Activated naive CD8-positive, alpha-beta T cell (primary cell): ENCODE measurements around the gene STH.

Experiments
- H3K27ac Mint-ChIP-seq: one replicate; pipeline ENCODE4 v1.8.0; 2021; ENCODE audit warnings: mixed read lengths
- H3K27me3 Mint-ChIP-seq: one replicate; pipeline ENCODE4 v1.8.0; 2021; ENCODE audit warnings: mixed read lengths
- H3K36me3 Mint-ChIP-seq: one replicate; pipeline ENCODE4 v1.8.0; 2021; ENCODE audit warnings: mixed read lengths
- H3K4me1 Mint-ChIP-seq: one replicate; pipeline ENCODE4 v1.8.0; 2021; ENCODE audit warnings: low read depth, mixed read lengths
- H3K4me3 Mint-ChIP-seq: one replicate; pipeline ENCODE4 v1.8.0; 2021; ENCODE audit warnings: mild to moderate bottlenecking, mixed read lengths
- H3K9me3 Mint-ChIP-seq: one replicate; pipeline ENCODE4 v1.8.0; 2021; ENCODE audit warnings: low read depth, mixed read lengths

Gene STH

DNA sequence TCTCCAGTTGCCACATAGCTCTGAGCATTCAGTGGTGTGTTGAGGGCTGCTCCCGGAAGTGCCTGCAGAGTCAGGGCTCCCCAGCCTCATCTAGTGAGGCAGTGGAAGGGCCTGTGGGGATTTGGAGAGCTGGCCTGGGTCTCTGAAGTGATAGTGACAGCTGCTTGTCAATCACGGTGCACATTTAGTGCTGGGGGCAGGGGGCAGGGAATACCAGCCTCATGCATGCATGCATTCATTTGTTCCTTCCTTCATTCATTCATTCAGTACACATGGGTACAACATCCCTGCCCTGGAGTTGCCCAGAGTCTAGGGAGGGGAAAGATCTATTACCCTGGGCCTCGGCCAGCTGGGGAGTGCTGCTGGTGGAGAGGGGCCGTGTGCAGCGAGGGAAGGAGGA is 11.3 kb upstream of the STH start:
- Mint-ChIP-seq H3K36me3 (no peaks in the 10 kb centered on the region), H3K9me3 (no peaks in the 10 kb centered on the region), H3K27ac (no peak overlapping the region), H3K27me3 (no peaks in the 10 kb centered on the region), H3K4me3 (no peak overlapping the region), H3K4me1 (no peaks in the 10 kb centered on the region)

DNA sequence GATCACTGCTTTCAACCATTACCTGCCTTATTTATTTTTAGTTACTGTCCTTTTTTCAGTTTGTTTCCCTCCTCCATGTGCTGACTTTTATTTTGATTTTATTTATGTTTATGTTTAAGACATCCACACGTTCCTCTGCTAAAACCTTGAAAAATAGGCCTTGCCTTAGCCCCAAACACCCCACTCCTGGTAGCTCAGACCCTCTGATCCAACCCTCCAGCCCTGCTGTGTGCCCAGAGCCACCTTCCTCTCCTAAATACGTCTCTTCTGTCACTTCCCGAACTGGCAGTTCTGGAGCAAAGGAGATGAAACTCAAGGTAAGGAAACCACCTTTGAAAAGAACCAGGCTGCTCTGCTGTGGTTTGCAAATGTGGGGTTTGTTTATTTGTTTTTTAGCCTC is 9.3 kb upstream of the STH start:
- H3K4me1 Mint-ChIP-seq, result no peaks in the 10 kb centered on the region
- H3K27me3 Mint-ChIP-seq, result no peaks in the 10 kb centered on the region
- no peak overlapping the region for H3K27ac Mint-ChIP-seq
- H3K36me3 Mint-ChIP-seq, result no peaks in the 10 kb centered on the region
- no peaks in the 10 kb centered on the region for H3K9me3 Mint-ChIP-seq
- no peak overlapping the region for H3K4me3 Mint-ChIP-seq

DNA sequence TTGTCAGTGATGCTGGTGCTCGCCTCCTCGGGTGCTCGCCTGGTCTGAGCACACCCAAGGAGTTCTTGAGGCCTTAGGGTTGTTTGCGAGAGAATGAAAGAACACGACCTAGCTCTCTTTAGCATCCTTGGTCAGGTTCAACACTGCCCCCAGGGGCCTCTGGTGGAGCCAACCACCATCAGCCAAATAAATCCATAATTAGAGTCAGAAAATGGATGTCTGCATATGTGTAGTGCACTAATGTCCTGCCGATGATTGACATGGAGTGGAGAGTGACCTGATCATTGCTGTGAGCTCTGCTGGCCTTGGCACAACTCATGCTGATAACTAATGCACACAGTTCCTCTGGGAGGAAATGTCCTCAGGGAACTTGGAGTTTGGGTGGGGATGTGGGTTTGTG is 8.2 kb upstream of the STH start:
- Mint-ChIP-seq H3K27me3 (no peaks in the 10 kb centered on the region), H3K4me1 (no peaks in the 10 kb centered on the region), H3K4me3 (no peak overlapping the region), H3K27ac (no peak overlapping the region), H3K9me3 (no peaks in the 10 kb centered on the region), H3K36me3 (no peaks in the 10 kb centered on the region)

DNA sequence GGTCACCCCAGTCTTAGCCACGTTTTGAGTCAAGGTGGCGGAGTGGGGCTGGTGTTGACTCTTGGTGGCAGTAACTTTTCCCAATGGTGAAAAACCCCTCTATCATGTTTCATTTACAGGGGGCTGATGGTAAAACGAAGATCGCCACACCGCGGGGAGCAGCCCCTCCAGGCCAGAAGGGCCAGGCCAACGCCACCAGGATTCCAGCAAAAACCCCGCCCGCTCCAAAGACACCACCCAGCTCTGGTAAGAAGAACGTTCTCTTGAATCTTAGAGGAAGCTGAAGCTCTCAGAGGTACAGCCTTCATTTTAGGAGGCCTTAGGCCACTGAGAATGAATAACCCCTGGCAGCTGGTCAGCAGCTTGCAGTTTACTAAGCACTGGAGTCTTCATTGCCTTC is 7.7 kb upstream of the STH start:
- no peak overlapping the region for H3K27ac Mint-ChIP-seq
- no peaks in the 10 kb centered on the region for H3K9me3 Mint-ChIP-seq
- H3K36me3 Mint-ChIP-seq, result no peaks in the 10 kb centered on the region
- no peak overlapping the region for H3K4me3 Mint-ChIP-seq
- H3K27me3 Mint-ChIP-seq, result no peaks in the 10 kb centered on the region
- H3K4me1 Mint-ChIP-seq, result no peaks in the 10 kb centered on the region

DNA sequence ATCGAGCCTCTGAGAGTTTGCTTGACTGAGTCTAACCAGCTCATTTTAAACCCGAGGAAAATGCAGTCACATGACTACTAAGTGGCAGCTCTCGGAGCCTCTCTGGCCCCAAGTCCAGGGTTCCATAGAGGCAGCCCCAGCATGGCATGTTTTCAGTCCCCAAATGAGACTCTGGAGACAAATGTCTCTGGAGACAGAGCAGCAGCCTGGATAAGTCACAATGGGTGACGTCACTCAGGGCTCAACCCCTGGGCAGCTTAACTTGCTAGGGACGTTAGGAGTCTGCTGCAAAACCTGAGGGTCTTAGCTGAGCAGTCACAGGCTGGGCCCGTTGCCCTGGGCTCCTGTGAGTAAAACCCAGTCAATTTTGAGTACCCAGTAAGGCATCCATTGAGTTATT is 6.9 kb upstream of the STH start:
- Mint-ChIP-seq H3K4me1 (no peaks in the 10 kb centered on the region), H3K9me3 (no peaks in the 10 kb centered on the region), H3K27ac (no peak overlapping the region), H3K27me3 (no peaks in the 10 kb centered on the region), H3K36me3 (no peaks in the 10 kb centered on the region), H3K4me3 (no peak overlapping the region)

DNA sequence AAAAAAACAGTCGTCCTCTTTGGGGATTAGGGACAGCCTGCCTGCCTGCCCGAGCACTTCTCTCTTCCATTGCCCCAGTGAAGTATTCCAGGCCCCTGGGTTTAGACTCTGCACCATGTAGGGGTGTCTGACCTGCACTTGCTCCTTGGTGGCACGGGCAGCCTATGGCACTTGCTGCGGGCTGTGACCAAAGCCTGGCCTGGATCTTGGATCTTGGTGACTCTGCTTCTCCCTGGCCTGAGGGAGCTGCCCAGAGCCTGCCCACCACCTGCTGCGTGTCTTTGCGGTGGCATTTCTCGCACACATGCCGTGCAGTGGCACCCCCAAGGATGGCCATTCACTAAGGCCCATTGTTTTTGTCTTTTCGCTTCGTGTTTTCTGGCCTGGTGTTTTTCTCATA is 6.1 kb upstream of the STH start:
- Mint-ChIP-seq H3K4me3 (no peak overlapping the region), H3K4me1 (no peaks in the 10 kb centered on the region), H3K27me3 (no peaks in the 10 kb centered on the region), H3K9me3 (no peaks in the 10 kb centered on the region), H3K36me3 (no peaks in the 10 kb centered on the region), H3K27ac (no peak overlapping the region)

DNA sequence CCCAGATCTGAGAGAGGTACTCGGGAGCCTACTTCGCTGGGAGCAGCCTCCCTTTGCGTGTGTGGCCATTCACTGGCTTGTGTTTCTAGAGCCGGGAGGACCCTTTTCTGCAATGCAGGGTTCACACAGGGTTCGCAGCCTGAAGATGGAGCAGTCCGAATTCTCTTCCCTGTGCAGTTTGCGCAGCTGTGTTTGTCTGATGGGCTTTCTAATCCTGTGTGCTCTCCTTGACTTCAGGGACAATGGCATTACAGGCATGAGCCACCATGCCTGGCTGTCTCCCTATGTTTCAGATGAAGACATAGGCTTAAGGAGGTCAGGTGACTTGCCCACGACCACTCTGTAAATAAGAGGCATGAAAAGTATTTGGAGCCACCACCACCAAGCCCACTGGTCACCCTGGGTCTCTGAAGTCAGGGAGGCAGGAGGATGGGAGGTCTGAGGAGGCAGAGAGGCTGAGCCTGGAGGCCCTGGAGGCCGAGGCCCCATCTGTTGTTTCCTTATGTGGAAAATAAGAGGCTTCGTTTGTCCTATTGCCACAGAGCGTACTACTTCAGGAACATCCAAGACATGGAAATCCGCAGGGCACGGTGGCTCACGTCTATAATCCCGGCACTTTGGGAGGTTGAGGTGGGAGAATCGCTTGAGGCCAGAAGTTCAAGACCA is 5.0 kb upstream of the STH start:
- H3K4me3 Mint-ChIP-seq, result no peak overlapping the region
- H3K36me3 Mint-ChIP-seq, result no peaks in the 10 kb centered on the region
- no peak overlapping the region for H3K27ac Mint-ChIP-seq
- no peaks in the 10 kb centered on the region for H3K9me3 Mint-ChIP-seq
- no peaks in the 10 kb centered on the region for H3K27me3 Mint-ChIP-seq
- H3K4me1 Mint-ChIP-seq, result no peaks in the 10 kb centered on the region

DNA sequence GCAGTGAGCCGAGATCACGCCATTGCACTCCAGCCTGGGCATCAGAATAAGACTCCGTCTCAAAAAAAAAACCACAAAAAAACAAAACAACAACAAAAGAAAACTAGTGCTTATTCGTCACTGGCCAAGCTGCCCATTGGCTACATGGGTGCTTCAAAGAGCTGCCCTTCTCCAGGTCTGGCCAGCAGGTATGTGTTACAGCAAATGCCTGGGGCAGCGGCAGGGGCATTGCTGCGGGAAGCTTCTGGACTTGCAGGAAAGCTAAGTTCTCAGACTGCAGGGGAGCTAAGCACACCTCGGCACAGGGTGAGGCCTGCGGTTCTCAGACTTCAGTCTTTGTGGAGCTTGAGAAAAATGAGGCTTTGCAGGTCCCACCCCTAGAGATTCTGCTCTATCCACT is 4.1 kb upstream of the STH start:
- Mint-ChIP-seq H3K36me3 (no peaks in the 10 kb centered on the region), H3K4me1 (no peaks in the 10 kb centered on the region), H3K4me3 (no peak overlapping the region), H3K27ac (no peak overlapping the region), H3K9me3 (no peaks in the 10 kb centered on the region), H3K27me3 (no peaks in the 10 kb centered on the region)

DNA sequence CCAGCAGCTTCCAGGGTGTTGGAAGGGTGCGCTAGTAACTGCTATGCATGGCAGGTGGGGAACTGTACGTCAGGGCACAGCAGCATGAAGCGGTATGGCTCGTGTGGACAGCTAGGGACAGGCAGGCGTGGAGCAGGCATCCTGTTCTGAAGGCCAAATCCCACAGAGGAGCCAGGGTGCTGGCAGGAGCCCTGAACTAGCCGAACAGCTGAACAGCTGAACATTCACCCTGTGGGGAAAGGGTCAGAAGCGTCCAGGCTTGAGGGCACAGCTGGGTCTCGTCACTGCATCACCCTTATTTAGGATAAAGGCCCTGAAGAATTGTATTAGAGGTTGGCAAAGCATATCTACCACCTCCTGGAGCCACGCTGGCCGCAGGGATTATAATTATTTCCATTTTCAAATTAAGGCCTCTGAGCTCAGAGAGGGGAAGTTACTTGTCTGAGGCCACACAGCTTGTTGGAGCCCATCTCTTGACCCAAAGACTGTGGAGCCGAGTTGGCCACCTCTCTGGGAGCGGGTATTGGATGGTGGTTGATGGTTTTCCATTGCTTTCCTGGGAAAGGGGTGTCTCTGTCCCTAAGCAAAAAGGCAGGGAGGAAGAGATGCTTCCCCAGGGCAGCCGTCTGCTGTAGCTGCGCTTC is 3.3 kb upstream of the STH start:
- Mint-ChIP-seq H3K4me1 (no peaks in the 10 kb centered on the region), H3K36me3 (no peaks in the 10 kb centered on the region), H3K27me3 (no peaks in the 10 kb centered on the region), H3K9me3 (no peaks in the 10 kb centered on the region), H3K27ac (no peak overlapping the region), H3K4me3 (no peak overlapping the region)

DNA sequence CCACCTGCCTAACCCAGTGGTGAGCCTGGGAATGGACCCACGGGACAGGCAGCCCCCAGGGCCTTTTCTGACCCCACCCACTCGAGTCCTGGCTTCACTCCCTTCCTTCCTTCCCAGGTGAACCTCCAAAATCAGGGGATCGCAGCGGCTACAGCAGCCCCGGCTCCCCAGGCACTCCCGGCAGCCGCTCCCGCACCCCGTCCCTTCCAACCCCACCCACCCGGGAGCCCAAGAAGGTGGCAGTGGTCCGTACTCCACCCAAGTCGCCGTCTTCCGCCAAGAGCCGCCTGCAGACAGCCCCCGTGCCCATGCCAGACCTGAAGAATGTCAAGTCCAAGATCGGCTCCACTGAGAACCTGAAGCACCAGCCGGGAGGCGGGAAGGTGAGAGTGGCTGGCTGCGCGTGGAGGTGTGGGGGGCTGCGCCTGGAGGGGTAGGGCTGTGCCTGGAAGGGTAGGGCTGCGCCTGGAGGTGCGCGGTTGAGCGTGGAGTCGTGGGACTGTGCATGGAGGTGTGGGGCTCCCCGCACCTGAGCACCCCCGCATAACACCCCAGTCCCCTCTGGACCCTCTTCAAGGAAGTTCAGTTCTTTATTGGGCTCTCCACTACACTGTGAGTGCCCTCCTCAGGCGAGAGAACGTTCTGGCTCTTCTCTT is 2.6 kb upstream of the STH start:
- Mint-ChIP-seq H3K27me3 (no peaks in the 10 kb centered on the region), H3K4me3 (no peak overlapping the region), H3K27ac (no peak overlapping the region), H3K9me3 (no peaks in the 10 kb centered on the region), H3K36me3 (no peaks in the 10 kb centered on the region), H3K4me1 (no peaks in the 10 kb centered on the region)

DNA sequence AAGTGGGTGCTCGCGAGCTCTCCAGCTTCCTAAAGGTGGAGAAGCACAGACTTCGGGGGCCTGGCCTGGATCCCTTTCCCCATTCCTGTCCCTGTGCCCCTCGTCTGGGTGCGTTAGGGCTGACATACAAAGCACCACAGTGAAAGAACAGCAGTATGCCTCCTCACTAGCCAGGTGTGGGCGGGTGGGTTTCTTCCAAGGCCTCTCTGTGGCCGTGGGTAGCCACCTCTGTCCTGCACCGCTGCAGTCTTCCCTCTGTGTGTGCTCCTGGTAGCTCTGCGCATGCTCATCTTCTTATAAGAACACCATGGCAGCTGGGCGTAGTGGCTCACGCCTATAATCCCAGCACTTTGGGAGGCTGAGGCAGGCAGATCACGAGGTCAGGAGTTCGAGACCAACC is 1.9 kb upstream of the STH start:
- Mint-ChIP-seq H3K27me3 (no peaks in the 10 kb centered on the region), H3K36me3 (no peaks in the 10 kb centered on the region), H3K4me1 (no peaks in the 10 kb centered on the region), H3K4me3 (no peak overlapping the region), H3K9me3 (no peaks in the 10 kb centered on the region), H3K27ac (no peak overlapping the region)

DNA sequence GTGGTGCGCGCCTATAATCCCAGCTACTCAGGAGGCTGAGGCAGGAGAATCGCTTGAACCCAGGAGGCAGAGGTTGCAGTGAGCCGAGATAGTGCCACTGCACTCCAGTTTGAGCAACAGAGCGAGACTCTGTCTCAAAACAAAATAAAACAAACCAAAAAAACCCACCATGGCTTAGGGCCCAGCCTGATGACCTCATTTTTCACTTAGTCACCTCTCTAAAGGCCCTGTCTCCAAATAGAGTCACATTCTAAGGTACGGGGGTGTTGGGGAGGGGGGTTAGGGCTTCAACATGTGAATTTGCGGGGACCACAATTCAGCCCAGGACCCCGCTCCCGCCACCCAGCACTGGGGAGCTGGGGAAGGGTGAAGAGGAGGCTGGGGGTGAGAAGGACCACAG is 1.4 kb upstream of the STH start:
- Mint-ChIP-seq H3K36me3 (no peaks in the 10 kb centered on the region), H3K27me3 (no peaks in the 10 kb centered on the region), H3K4me3 (no peak overlapping the region), H3K4me1 (no peaks in the 10 kb centered on the region), H3K9me3 (no peaks in the 10 kb centered on the region), H3K27ac (no peak overlapping the region)

DNA sequence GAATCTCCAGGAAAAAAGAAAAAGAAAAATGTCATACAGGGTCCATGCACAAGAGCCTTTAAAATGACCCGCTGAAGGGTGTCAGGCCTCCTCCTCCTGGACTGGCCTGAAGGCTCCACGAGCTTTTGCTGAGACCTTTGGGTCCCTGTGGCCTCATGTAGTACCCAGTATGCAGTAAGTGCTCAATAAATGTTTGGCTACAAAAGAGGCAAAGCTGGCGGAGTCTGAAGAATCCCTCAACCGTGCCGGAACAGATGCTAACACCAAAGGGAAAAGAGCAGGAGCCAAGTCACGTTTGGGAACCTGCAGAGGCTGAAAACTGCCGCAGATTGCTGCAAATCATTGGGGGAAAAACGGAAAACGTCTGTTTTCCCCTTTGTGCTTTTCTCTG is 845 bp downstream of the STH start:
- no peaks in the 10 kb centered on the region for H3K36me3 Mint-ChIP-seq

DNA sequence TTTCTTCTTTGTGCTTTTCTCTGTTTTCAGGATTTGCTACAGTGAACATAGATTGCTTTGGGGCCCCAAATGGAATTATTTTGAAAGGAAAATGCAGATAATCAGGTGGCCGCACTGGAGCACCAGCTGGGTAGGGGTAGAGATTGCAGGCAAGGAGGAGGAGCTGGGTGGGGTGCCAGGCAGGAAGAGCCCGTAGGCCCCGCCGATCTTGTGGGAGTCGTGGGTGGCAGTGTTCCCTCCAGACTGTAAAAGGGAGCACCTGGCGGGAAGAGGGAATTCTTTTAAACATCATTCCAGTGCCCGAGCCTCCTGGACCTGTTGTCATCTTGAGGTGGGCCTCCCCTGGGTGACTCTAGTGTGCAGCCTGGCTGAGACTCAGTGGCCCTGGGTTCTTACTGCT is 1.2 kb downstream of the STH start:
- Mint-ChIP-seq H3K4me3 (no peak overlapping the region), H3K9me3 (no peaks in the 10 kb centered on the region), H3K27me3 (no peaks in the 10 kb centered on the region), H3K36me3 (no peaks in the 10 kb centered on the region), H3K4me1 (no peaks in the 10 kb centered on the region), H3K27ac (no peak overlapping the region)

More for the DNA sequence above, 845 bp downstream of the STH start:
- Mint-ChIP-seq H3K27ac (no peak overlapping the region), H3K4me1 (no peaks in the 10 kb centered on the region), H3K4me3 (no peak overlapping the region), H3K9me3 (no peaks in the 10 kb centered on the region), H3K27me3 (no peaks in the 10 kb centered on the region)

DNA sequence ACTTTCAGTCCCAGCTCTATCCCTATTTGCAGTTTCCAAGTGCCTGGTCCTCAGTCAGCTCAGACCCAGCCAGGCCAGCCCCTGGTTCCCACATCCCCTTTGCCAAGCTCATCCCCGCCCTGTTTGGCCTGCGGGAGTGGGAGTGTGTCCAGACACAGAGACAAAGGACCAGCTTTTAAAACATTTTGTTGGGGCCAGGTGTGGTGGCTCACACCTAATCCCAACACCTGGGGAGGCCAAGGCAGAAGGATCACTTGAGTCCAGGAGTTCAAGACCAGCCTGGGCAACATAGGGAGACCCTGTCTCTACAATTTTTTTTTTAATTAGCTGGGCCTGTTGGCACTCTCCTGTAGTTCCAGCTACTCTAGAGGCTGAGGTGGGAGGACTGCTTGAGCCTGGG is 1.7 kb downstream of the STH start:
- no peaks in the 10 kb centered on the region for H3K36me3 Mint-ChIP-seq
- H3K4me1 Mint-ChIP-seq, result no peaks in the 10 kb centered on the region
- no peak overlapping the region for H3K27ac Mint-ChIP-seq
- no peak overlapping the region for H3K4me3 Mint-ChIP-seq
- H3K27me3 Mint-ChIP-seq, result no peaks in the 10 kb centered on the region
- H3K9me3 Mint-ChIP-seq, result no peaks in the 10 kb centered on the region
